ENCODE results near the gene TAF11.
"Not testable (repeated sequence)": the region's sequence is repeated elsewhere in the genome, so short reads cannot be mapped to it uniquely, and the experiment has no call there.

Gene TAF11

GRCh38 chr6:34864007-34864406 lies 23.8 kb downstream of the TAF11 start:
- DNase-seq = no peak

DNA sequence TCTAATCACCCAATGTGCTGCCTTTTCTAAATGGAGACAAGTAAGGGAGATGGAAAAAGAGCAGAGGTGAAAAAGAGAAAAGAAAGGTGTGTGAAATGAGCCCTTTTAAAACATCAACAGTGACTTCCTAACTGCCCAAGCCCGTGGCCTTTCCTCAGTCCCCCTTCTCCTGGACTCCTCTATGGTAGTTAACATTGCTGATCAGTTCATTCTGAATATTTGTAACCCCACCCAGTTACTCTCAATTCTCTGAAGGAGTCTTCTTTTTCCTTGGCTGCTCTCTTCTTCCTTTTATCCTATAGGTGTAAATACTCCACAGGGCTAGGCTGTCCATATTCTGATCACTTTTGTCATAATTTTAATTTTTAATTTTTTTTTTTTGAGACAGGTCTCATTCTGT lies 27.1 kb downstream of the TAF11 start:
- no peak for DNase-seq

DNA sequence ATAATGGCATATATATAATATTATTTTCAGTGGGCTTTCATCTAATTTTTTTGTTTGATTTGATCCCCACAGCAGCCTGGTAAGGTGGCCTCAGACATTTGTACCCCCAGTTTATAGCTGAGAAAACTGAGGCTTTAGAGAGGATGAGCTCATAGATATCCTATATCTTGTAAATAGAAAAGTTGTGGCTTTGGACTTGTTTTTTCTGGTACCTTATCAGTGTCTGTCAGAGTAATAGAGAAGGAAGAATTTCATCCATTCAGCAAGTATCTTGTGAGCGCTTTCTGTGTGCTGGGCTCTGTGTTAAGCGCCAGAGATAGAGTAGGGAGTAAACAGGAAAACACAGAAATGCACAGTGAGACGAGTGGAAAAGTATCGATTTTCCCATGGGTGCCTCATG lies 27.9 kb downstream of the TAF11 start:
- DNase-seq = no peak

- no peak for DNase-seq
Observed at GRCh38 chr6:34858681-34859080, 29.2 kb downstream of the TAF11 start.

GRCh38 chr6:34855463-34855862 lies 32.4 kb downstream of the TAF11 start:
- no peak for DNase-seq

GRCh38 chr6:34852406-34853085 lies 35.3 kb downstream of the TAF11 start:
- no peak for DNase-seq

GRCh38 chr6:34851361-34851760 lies 36.5 kb downstream of the TAF11 start:
- no peak for DNase-seq

DNA sequence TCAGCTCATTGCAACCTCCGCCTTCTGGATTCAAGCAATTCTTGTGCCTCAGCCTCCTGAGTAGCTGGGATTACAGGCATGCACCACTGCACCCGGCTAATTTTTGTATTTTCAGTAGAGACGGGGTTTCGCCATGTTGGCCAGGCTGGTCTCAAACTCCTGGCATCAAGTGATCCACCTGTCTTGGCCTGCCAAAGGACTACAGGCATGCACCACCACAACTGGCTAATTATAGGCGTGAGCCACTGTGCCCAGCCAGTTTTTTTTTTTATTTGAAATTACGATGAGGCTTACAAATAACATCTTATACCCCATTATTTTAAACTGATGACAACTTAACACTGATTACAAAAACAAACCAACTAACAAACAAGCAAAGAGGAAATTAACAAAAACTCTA lies 38.8 kb downstream of the TAF11 start:
- not testable (repeated sequence) for DNase-seq

DNA sequence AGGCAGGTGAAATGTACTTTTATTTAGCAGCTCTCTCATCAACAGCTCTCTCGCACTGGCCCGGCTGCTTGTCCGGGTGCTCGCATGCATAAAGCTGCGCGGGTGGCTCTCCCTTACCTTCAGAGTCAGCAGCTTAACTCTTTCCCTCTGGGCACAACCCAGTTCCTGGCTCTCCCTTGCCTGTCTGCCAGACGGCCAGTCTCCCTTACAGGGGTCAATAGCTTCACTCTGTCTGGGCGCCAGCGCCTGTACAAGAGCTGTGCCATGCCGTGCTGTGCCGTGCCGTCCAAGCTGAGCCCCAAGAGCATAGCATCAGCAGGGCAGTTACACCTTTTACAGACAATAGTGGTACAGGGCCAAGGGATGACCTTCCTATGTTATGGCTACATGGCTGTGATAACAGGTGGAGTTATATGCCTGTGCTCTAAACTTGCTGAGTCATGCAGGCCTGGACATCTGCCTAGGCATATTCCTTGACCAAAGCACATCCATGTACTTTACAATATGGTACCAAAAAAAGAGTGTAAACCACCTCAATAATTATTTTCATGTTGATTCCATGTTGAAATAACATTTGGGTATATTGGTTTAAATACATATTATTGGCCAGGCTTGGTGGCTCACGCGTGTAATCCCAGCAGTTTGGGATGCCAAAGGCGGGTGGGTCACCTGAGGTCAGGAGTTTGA lies 48.0 kb downstream of the TAF11 start:
- no peak for DNase-seq

- no peak for DNase-seq
Observed at GRCh38 chr6:34837528-34837927, 50.3 kb downstream of the TAF11 start.

- DNase-seq = no peak
Observed at GRCh38 chr6:34836451-34836850, 51.4 kb downstream of the TAF11 start.

- no peak for DNase-seq
Observed at GRCh38 chr6:34836008-34836407, 51.8 kb downstream of the TAF11 start.

DNA sequence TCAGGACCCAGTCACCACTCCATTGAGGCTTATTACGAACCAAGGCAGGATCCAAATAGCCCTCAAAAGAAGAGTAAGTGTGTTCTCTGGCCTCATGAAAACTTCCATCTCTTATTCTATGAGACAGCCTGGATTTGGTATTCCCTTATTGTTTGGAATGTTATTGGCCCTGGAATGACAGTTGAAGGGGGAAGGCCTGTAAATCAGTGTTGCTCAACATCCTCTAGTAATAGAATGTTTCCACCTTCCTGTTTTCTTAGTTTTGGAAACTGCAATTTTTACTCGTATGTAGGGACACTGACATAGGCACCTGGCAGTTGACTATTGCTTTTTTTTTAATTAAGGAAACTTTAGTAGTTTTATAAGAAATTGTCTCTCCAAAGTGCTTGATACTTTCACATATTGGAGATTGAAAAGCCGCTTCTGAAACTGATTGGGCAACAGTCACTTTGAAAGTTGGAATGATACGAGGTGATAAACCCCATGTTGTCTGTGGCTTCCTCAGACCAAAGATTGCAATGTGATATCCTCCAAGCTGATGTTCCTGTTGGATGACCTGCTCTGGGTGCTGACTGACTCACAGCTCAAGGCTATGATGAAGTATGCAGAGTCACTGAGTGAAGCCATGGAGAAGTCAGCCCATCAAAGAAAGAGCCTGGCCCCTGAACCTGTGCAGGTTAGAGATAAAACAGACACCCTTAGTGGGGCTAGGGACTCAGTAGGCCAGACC lies 52.9 kb downstream of the TAF11 start:
- DNase-seq = no peak

DNA sequence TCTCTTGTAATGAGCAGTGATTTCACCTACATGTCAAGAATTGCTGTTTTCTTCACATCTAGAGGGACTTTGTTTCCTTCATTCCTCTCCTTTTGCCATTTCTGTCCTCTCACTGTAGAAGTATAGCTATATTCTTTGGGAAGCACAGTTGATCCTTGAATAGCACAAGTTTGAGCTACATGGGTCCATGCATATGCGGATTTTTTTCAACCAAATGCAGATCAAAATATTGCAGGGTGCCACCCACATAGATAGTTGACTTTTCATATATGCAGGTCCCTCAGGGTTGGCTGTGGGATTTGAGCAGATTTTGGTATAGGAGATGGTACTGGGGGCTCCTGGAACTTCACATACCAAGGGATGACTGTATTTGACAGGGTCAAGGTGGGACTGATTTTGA lies 54.9 kb downstream of the TAF11 start:
- DNase-seq = no peak

- DNase-seq = no peak
Observed at GRCh38 chr6:34829137-34829536, 58.7 kb downstream of the TAF11 start.
